GM19238 (cell line): Measurements from ENCODE around the gene KRT3.
"Not testable (repeated sequence)": the region's sequence is repeated elsewhere in the genome, so short reads cannot be mapped to it uniquely, and the experiment has no call there.

ENCODE experiments used
- DNase-seq: peaks from one replicate; pipeline ENCODE4 v3.0.0; 2011; ENCODE audit warnings: low spot score; ENCODE audit not compliant: insufficient read length

The KRT3 gene

DNA sequence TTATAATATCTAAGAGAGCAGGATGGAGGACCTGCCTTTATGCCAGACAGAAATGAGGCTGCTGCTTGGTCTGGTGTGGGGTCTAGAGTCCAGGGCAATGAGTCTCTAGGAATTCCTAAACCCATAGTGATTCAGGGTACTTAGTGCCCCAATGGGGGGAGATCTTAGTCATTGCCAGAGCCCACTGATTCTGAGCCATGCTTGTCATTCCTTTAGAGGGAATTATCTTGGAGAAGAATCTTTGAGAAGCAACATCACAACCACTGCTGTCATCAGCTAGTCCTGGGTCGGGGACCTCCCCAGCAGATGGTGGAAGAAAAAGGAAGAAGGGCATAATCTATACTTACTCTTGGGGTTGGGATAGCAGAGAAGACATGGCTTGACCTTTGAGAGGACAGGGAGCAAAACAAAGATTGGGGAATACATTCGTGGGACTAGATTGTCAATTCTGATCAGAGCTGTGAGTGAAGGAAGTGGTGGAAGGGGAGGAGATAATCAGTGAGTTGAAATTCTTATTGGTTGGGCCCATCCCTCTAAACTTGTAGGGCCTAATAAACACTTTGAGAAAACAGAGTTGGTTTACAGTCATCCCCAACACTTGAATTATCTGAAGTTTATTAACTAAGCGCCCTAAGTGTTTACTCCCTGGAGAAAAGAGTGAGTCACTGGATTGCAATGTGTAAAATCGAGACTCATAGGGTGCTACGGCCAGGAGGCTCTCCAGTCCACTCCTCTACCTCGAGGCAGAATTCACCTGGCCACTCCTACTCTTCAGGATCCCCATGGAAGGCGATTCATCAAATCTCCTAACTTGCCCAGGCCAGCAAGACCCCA, 3.0 kb upstream of the KRT3 start:
- DNase-seq: no peak

DNA sequence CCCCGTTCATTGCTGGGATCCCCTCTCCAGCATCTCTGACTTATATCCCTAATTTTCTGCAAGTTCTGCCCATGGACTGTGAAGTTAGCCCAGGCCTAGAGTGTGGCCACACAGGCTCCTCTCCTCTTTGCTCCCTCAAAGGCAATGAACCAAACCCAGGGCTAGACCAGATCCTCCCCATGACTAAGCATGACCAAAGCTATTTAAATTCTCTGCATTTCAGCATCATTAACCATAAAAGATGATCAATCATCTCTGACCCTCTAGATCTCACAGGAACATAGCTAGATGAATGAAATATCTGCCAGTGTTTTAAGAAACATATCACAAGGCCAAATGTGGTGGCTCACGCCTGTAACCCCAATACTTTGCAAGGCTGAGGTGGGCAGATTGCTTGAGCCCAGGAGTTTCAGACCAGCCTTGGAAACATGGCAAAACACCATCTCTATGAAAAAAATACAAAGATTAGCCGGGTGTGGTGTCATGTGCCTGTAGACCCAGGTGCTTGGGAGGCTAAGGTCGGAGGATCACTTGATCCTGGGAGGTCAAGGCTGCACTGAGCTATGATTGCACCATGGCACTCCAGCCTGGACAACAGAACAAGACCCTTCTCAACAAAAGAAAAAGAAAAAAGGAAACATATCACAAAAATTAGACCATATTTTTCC, 2.2 kb upstream of the KRT3 start:
- no peak for DNase-seq

DNA sequence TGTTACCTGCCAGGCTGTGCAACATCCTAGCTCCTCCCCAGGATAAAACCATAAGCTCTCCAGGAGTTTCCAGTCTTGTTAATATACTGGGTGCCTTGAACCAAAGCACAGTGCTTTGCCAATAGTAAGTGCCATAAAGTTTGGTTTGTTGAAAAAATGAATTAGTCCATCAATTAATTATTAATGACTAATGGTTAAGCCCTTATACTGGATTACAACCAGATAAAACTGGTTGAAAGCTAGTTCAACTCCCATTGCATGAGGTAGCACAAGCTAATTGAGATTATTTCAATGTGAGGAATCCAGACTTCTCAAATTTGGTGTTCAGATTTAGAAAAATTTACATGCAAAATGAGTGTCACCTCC, 1.6 kb upstream of the KRT3 start:
- DNase-seq: no peak

DNA sequence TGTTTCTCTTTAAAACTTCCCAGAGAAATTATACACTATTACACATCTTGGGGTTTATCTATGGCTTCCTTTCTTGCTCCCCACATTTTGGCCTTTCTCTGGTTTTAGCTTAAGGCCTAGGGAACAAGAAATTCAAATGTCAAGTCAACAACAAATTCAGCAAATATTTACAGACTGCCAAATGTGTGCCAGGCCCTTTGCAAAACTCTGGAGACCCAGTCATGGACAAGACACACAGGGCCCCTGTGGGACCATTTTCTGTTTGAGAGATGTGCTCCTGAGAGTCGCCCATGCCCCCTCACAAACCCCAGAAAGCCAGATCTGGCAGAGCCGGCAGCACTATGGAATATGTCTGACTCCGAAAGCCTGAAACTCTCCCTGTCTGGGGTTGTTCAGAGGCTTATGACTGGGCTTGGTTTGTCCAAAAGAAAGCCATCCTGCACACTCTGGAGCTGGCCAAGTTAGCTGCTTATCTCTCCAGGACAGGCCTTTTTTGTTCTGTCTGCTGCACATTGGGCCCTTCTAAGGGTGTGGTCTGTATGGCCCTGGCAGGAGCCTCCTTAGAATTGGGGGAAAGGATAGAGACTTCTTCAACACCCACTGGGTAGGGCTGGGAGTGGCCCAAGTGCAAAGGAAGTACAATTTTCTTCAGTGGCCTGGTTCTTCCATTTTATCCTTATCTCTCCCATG, 1.1 kb upstream of the KRT3 start:
- no peak for DNase-seq

DNA sequence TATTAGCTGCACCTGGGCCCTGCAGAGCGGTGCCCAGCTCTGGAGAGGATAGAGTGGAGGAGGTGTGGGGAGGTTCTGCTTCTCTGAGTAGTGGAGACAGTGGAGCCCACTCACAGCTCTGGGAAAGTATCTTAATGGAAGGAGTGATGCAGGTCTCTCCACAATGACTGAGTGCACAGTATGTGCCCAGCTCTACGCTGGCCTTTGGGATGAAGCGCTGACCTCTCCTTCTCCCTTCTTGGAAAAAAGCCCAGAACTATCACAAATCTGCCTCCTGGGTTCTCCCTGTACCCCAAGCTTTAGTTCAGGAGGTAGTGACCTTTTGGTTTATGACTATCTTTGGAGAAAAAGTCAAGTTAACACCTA, 495 bp upstream of the KRT3 start:
- DNase-seq: no peak

DNA sequence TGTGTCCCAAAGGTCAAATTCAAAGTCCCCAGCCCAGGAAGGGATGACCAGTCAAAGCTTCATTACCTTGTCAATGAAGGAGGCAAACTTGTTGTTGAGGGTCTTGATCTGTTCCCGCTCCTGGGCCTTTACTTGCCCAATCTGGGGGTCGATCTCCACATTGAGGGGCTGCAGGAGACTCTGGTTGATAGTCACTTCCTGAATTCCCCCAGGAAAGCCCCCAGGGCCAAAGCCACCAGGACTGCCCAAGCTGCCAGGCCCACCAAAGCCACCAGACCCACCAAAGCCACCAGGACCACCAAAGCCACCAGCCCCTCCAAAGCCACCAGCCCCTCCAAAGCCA, 614 bp downstream of the KRT3 start:
- DNase-seq: not testable (repeated sequence)

DNA sequence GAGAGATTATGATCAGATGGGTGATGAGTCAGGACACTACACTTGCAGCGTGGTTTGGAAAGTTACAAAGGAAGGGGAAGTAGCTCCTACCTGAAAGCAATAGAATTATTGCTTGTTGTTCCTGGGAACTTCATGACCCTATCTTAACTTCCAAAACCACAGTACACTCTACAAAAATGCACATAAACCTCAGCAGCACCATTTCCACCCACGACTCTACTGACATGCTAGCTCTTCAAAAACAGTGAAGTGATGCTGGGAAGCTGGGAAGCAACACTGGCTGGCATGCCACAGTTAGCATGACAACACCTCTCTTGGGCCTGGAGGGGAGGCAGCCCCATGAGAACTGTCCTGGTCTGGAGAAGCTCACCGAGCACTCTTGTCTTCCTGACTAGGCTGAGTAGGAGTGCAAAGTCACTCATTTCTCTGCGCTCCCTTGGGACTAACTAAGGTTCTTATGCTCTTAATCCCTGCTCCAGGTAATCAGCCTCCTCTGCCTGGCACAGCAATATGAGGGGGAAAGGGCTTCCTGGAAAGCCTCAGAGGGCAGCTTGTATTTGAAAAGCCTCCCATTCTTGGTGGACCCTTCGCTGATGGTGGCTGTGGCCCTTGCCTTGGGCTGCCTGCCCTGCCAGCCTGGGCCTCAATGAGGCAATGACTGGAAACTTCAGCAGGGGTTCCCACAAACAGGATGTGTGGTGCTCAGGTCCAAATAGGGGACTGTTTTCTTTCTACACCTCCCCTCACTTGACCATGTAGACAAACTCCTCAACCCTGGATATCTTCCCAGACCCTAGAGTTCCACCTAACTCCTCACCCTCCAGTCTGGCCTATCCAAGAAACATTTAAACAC, 1.2 kb downstream of the KRT3 start:
- DNase-seq: no peak

DNA sequence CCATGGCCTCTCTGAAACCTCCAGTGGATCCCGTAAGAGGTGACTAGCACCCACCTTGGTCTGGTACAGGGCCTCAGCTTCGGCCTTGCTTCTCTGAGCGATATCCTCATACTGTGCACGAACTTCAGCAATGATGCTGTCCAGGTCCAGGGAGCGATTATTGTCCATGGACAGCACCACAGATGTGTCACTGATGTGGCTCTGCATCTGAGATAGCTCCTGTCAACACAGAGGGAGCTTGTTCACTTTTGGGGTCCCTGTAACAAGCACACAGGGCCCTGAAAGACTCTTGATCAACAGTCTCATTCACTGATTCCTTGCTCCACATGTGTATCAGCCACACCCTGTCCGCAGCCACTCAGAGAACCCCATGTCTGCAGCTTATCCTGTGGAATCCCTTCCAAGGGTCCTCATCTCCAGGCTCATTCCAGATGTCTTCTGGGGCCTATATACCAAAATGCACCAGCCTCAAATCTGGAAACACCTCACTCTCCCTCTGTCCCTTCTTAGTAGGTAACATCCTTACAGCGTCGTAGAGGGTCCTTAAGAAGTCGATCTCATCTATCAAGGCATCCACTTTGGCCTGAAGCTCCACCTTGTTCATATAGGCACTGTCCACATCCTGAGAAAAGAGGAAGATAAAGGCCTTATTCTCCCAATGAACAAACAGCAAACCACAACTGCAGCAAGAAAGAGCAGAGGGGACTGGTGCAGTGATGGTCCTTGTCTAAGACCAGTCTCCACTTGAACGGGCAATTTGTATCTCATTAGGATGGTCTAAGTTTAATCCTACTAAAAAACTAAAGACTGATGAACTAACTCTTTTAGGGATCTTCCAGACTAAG, 3.5 kb downstream of the KRT3 start:
- no peak for DNase-seq

DNA sequence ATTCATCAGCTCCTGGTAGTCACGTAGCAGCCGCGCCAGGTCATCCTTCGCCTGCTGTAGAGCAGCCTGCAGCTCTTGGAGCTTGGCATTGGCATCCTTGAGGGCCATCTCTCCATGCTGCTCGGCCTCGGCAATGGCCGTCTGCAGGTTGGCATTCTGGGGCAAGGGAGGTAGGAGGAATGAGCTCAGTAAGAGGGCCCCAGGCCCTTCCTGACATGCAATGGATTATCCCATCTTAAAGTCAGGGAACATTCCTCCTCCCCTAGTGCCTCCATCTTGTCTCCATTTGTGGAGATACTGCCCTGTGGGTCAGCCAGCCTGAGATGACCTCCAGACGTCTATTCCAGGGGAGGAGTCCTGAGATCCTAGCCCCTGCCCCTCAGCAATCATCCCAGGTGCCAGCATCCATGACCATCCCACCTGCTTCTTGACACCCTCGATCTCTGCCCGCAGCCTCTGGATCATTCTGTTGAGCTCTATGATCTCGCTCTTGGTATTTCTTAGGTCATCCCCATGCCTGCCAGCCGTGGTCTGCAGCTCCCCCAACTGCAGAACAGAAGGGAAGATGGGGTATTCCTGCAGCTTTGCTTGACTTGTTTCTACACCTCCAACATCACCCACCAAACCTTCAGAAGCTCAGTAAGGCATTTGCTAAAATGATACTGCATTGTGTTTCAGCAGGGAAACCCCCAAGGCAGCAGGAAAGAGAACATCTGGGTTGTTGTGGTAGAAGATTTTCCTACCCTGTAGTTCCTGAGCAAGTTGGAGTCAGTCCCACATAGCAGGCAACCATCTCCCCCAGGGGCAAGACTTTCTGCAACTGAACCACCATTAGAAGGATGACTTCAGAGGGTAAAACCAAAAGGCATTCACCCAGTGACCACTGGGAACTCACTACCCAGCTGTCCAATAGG, 4.4 kb downstream of the KRT3 start:
- no peak for DNase-seq

DNA sequence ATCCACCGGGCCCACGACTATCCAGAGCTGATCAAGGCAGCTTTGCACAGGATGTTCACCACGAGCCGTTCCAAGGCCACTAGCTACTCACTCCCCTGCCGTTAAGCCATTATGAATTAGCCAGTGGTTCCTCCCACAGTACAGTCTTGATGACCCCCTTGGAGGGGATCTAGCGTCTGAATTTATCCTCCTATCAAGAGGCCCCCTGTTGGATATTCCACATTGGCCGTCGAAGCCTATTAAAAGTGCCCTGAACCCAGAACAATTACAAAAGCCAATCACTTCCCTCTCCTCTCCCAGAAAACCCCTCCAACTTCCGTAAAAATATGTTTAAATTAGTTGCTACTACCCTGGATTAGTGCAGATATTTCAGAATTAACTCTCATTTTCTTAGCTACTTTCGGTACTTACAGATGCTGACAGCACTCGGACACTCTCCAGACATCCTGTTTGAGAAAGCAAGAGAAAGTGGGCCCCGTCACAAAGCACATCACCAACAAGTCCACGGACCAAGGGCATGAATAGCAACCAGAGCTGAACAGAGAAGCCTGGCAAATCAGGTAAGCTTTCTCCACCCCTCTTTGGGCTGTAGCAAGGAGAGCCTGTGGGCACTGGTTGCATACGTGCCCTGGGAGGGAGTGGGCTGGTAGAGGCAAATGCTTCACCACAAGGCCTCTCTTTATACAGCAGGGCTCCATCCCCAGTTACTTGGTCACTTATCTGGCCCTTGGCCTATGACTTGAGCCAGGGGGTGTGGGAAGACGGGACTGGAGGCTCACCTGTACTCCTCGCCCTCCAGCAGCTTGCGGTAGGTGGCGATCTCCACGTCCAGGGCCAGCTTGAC, 5.3 kb downstream of the KRT3 start:
- no peak for DNase-seq

DNA sequence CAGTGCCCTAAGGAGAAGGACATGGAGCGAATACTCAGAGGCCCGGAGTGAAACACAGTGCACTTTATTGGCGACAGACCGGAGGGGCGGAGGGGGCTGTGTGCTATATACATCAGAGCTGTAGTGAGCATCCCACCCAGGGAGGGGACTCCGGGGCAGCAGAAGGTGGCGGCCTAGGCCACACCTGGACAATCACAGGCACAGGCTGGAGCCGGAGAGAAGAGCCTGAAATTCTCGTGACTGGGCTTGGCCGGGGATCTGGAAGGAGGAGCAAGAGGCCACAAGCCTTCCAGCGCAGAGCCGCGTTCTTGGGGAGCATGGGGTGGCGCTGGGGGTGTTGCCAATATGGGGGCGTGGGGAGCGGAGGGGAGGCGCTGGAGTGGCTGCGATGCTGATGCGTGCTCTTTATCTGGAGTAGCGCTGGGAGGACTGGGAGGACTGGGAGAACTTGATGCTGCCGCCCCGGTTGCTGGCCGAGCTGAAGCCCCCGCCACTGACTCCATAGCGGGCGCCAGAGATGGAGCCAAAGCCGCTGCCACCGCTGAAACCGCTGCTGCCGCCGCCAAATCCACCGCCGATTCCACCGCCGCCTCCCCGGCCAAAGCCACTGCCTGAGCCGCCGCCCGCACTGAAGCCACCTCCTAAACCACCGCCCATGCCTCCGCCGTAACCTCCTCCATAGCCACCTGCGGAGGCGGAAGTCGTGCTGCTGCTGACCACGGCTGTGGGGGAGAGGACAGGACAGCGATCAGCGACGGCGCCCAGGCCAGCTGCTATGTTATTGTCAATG, 6.1 kb downstream of the KRT3 start:
- no peak for DNase-seq

DNA sequence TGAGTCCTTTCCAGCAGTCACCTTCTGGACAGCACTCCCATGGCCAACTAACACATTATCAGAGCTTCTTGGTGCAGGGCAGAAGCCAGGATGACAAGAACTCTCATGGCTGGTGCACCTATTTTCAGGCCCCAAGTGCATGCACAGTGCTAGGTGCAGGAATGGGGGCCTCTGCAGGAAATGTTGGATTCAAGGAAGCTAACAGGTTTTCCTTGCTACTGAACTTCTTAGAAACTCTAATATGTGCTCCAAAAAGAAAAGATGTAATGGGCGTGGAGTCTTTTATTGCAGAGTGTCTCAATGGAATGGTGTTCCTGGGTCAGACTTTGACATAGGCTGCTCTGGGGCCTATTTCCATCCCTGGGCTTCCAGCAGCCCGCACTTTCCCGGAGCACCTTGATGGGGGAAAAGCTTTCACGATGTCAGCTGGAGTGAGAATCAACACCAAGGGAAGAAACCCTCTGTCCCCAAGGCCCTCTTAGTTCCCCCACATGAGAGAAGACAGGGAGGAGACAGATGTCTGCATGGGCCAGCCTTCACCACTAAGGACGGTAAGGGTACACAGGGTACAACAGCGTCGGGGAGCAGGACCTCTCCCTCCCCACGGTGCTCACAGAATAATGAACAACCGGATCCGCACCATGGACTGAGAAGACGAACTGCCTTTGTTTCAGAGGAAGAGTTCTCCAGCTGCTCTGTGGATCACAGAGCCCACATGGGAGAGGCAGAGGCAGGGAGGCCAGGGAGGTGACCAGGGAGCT, 6.9 kb downstream of the KRT3 start:
- no peak for DNase-seq

DNA sequence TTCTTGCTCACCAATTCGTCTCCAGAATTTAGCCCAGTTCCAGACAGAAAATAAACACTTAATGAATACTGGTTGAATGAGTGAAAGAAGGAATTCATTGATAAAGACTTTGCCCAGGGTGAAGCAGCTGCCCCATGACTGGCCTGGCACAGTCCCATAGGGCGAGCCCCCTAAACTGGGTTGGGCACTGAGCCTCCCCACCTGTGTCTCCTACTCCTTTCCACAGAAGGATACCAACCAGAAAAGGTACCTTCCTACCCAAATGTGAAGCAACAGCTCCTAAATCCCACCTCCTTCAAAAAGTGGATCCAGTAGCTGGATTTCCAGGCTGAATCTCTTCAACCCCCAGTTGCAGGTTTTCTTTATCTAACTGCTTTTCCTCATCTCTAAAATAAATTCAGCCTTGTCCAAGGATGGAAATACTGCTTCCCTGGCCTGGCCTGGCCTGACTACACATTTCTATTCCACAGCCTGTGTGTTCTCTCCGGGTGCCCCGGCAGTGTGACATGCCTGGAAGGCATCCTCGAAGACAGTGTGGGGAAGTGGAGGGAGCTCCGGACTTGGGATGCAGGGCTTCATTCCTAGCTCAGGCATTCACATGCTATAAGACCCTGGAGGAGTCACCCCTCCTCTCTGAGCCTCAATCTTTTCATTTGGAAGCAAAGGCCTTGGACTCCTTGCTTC, 7.6 kb downstream of the KRT3 start:
- DNase-seq: no peak

DNA sequence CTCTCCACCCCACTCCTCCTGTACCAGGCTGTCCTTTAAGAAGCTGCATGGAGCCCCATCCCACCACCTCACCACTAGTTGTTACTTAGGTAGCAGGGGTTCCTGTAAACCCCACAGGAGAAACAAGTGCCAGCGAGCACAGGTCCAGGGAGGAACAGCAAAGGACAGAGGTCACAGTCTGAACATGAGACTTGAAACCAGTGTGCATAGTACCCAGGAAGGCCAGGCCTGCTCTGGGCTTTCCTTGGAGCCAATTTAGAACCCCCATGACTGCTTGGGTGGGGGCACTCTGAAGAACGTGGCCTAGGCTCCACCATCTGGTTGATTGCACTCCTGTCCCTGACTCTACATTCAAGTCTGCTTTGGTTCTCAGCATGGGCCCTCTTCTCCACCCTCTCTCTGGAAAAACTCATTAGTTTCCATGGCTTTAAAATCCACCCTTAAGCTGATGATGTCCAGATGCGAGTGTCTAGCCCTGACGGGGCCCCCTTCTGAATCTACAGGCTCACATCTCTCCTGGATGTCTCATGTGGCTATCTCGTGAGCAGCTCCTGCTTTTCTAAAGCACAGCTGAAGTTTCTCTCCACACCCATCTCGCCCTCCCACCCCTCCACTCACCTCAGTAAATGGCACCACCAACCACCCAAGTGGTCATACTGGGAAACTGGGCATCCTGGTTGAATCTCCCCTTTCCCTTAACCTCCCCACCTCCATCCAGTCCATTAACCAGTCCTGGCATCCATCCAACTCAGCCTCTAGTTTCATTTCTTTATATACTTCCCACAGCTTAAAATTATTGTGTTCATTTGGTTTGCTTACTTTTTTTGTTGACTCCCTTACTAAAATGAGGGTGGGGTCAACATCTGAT, 8.4 kb downstream of the KRT3 start:
- no peak for DNase-seq

DNA sequence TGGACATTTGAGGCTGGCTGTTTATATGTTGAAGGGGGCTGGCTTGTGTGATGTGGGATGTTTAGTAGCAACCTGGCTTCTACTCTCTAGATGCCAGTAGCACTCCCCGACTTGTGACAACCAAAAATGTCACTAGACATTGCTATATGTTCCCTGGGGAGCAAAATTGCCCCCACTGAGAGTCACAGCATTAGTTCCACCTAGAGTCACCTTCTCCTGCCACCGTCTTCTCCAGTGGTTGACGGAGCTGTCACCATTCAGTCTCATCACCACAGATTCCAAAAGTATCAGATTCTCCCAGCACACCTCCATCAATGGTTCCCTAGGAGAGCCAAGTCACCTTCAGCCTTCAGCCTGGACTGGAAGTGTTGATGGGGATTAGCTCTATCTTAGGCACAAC, 11.0 kb downstream of the KRT3 start:
- DNase-seq: no peak
